Prostate gland (tissue), 2 donors: Measurements from ENCODE around the gene TMEM61. TPM values are rescaled to one million over a fixed set of nuclear protein-coding genes. Genes with fewer than 3 reads are reported as not detected.

Experiments used
- DNase-seq: peaks from one replicate; pipeline ENCODE4 v3.0.0-alpha.2; 2019; ENCODE audit warnings: low spot score
- H3K27ac ChIP-seq, 2 donors: fragments of 200-600 bp; sonication (generic); 2 replicates each; pipeline ENCODE4 v1.5.1; 2017 to 2019
- H3K27me3 ChIP-seq: fragments of 200-600 bp; sonication (generic); replicated peaks from 2 replicates; pipeline ENCODE4 v1.5.1; 2019; ENCODE audit not compliant: insufficient read depth
- H3K36me3 ChIP-seq, 2 donors: fragments of 200-600 bp; sonication (generic); 1 replicate in 1 of 2; 2 replicates in 1 of 2; pipeline versions ENCODE4 v1.5.1 to v1.8.1; 2017 to 2019
- H3K4me1 ChIP-seq: fragments of 200-600 bp; sonication (generic); replicated peaks from 2 replicates; pipeline ENCODE4 v1.5.1; 2019
- H3K4me3 ChIP-seq, 2 donors: fragments of 200-600 bp; sonication (generic); 2 replicates each; pipeline ENCODE4 v1.5.1; 2017 to 2019
- H3K9me3 ChIP-seq: fragments of 200-600 bp; sonication (generic); 2 replicates; pipeline ENCODE4 v1.5.1; 2017
- POLR2A ChIP-seq: fragments of 450-650 bp; IDR thresholded peaks from one replicate; pipeline ENCODE4 v1.6.1; 2016; ENCODE audit warnings: antibody characterized with exemption, mild to moderate bottlenecking
- POLR2AphosphoS5 ChIP-seq: sonication (generic); formaldehyde crosslinking; IDR thresholded peaks from one replicate; pipeline ENCODE4 v1.6.1; 2017; ENCODE audit warnings: antibody characterized with exemption
- WGBS: methylation state at CpG from one replicate; pipeline ENCODE4 v1.1.5; 2018; 5-methylcytosine and 5-hydroxymethylcytosine counted together
- intact Hi-C: fragments of 100-400 bp; cut with DNase I; formaldehyde crosslinking; loops from one replicate; pipeline ENCODE4 v1.14.2; 2022
- total RNA-seq, 2 donors: library from RNA; depleted of rRNA; stranded (reverse); fragments of >200 nt; gene quantifications; one replicate each; pipeline ENCODE4 v1.1.0, GENCODE V29; 2016
- TF ChIP-seq, protein P1 (sequence below), 4 experiments: fragments of 200-600 bp in 2 of 4; fragments of 450-650 bp in 2 of 4; sonication (generic) in 2 of 4; IDR thresholded peaks; 1 replicate in 3 of 4; 2 replicates in 1 of 4; pipeline ENCODE4 v1.5.1; 2016 to 2019; ENCODE audit warnings: antibody characterized with exemption in 4 of 4, mild to moderate bottlenecking in 2 of 4, moderate library complexity in 2 of 4

The TMEM61 gene
- total RNA-seq, 2 donors from 2014 or later, result 2.4 to 5.4 TPM

DNA sequence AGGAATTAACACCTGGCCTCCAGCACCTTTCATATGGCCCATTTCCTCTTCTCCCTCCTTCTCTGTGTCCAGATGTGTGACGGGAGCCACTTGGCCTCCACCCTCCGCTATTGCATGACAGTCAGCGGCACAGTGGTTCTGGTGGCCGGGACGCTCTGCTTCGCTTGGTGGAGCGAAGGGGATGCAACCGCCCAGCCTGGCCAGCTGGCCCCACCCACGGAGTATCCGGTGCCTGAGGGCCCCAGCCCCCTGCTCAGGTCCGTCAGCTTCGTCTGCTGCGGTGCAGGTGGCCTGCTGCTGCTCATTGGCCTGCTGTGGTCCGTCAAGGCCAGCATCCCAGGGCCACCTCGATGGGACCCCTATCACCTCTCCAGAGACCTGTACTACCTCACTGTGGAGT is 5.6 kb downstream of the TMEM61 start:
- intact Hi-C loops, result no loop called here
- 89% methylated on average over 15 of the region's 15 CpGs for WGBS
- no peak for TF ChIP-seq POLR2A
- TF ChIP-seq POLR2AphosphoS5, result no peak
- no peaks in the 10 kb centered on the region for H3K27me3 ChIP-seq
- H3K27ac ChIP-seq, result no peak overlapping the region
- H3K36me3 ChIP-seq, result no peaks in the 10 kb centered on the region
- no peak overlapping the region for H3K4me3 ChIP-seq
- peaks cover 3% of the 10 kb centered on the region for H3K4me1 ChIP-seq
- H3K9me3 ChIP-seq, result no peaks in the 10 kb centered on the region
- no peak for DNase-seq

DNA sequence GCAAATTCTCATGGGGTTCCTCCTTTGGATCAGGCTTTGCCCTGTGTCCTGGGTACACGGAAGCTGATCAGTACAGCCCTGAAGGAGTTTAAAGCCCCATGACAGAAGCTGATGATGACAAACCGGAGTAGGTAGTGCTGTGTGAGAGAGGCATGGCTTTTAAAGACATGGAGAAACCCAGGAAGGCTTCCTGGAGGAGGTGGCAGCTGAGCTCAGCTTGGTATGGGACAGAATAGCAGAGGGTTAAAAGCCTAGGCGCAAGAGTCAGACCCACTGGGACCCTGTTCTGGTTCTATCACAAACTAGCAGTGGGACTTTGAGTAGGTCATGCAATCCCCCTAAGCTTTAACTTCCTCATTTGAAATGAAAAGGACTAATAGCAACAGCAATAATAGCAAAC is 6.1 kb downstream of the TMEM61 start:
- intact Hi-C loops, result no loop called here
- WGBS, result 100% methylated on average over 3 of the region's 3 CpGs
- H3K27ac ChIP-seq, result no peak overlapping the region

DNA sequence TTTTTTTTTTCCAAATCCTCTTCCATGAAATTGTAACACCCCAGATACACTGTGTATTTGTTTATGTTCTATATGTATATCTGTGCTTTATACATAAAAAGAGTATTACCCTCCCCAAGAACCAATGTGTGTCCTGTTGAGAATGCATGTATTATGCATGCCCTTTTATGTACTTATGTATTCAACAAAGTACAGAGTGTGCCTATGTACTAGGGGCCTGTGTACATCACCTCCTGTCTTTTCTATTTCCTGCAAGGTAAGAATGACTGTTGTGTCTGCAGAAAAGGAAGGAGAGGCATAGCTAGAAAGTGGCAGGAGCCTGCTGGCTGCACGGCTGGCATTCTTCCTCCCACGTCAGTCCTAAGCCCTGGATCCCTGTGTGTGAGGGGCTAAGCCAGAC is 7.0 kb downstream of the TMEM61 start:
- Histone ChIP-seq H3K36me3 (no peaks in the 10 kb centered on the region), H3K27me3 (no peaks in the 10 kb centered on the region), H3K4me3 (no peak overlapping the region), H3K4me1 (peaks cover 3% of the 10 kb centered on the region), H3K9me3 (no peaks in the 10 kb centered on the region), H3K27ac (no peak overlapping the region)
- 40% methylated on average over 2 of the region's 2 CpGs for WGBS
- TF ChIP-seq, protein P1, sequence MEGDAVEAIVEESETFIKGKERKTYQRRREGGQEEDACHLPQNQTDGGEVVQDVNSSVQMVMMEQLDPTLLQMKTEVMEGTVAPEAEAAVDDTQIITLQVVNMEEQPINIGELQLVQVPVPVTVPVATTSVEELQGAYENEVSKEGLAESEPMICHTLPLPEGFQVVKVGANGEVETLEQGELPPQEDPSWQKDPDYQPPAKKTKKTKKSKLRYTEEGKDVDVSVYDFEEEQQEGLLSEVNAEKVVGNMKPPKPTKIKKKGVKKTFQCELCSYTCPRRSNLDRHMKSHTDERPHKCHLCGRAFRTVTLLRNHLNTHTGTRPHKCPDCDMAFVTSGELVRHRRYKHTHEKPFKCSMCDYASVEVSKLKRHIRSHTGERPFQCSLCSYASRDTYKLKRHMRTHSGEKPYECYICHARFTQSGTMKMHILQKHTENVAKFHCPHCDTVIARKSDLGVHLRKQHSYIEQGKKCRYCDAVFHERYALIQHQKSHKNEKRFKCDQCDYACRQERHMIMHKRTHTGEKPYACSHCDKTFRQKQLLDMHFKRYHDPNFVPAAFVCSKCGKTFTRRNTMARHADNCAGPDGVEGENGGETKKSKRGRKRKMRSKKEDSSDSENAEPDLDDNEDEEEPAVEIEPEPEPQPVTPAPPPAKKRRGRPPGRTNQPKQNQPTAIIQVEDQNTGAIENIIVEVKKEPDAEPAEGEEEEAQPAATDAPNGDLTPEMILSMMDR (IDR thresholded peaks at IDR 0.05), result no peak
- TF ChIP-seq POLR2A (no peak), POLR2AphosphoS5 (peak; percentile 64)
- DNase-seq, result no peak
- intact Hi-C loops, result no loop called here

More for the DNA sequence above, 6.1 kb downstream of the TMEM61 start:
- no peak for TF ChIP-seq POLR2AphosphoS5
- TF ChIP-seq, protein P1 (IDR thresholded peaks at IDR 0.05), result no peak
- no peak for TF ChIP-seq POLR2A
- Histone ChIP-seq H3K9me3 (no peaks in the 10 kb centered on the region), H3K27me3 (no peaks in the 10 kb centered on the region), H3K4me3 (no peak overlapping the region), H3K36me3 (no peaks in the 10 kb centered on the region), H3K4me1 (peaks cover 3% of the 10 kb centered on the region)
- DNase-seq, result no peak

DNA sequence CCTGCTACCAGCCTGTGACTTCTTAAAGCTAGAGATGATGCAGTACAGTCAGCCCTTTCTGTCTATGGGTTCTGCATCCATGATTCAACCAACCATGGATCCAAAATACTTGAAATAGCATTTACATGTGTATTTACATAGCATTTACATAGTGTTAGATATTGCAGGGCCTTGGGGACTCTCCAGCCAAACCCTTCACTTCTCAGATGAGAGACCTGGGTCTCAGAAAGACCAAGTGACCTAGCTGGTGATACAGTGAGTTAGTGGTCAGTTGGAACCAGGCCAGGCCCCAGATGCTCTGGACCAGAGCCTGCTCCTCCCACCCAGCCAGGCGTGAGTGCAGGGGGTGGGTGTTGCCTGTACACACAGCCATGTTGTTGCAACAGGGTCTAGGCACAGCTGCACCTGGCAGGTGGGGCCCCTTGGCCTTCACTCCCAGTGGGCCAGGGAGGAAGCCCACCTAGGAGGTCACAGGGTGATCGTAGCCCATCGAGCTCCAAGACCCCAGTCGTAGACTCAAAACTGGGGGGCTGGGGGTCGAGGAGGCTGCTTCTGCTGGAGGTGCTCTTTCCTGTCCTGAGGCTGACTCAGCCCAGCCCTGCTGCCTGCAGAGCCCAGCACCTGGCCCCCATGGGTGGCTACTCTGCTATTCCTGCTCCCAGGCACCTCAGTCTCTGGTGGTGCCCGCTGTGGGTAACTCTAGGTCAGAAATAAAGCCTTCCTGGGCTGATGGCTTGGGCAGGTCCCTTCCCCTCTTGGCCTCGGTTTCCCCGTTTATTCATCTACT is 7.7 kb downstream of the TMEM61 start:
- no peaks in the 10 kb centered on the region for H3K27me3 ChIP-seq
- H3K27ac ChIP-seq, result no peak overlapping the region
- TF ChIP-seq POLR2AphosphoS5 (no peak), POLR2A (no peak)
- TF ChIP-seq, protein P1 (IDR thresholded peaks at IDR 0.05), result no peak
- H3K4me1 ChIP-seq, result peaks cover 3% of the 10 kb centered on the region
- intact Hi-C loops, result no loop called here
- no peaks in the 10 kb centered on the region for H3K9me3 ChIP-seq
- no peak for DNase-seq
- no peak overlapping the region for H3K4me3 ChIP-seq
- H3K36me3 ChIP-seq, result no peaks in the 10 kb centered on the region
- 88% methylated on average over 4 of the region's 8 CpGs for WGBS

DNA sequence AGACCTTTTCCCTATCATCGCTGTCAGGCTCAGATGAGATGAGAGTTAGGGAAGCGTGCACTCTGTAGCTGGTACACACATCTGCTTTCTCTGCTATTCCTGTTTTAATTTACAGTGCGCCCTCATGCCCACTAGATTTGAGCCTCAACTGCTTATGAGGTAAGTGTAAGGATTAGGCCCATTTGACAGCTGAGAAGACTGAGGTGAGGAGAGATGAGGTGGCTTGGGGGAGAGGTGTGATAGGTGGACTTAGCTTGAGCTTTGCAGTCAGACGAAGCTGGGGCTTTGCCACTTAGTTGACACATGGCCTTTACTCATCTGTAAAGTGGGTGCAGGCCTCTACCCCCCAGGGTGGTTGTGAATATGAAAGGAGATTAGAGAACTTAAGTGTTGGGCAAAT is 8.5 kb downstream of the TMEM61 start:
- Histone ChIP-seq H3K9me3 (no peaks in the 10 kb centered on the region), H3K36me3 (no peaks in the 10 kb centered on the region), H3K27ac (no peak overlapping the region), H3K4me3 (no peak overlapping the region), H3K27me3 (no peaks in the 10 kb centered on the region), H3K4me1 (peaks cover 3% of the 10 kb centered on the region)
- 94% methylated on average over 4 of the region's 4 CpGs for WGBS
- no peak for DNase-seq
- intact Hi-C loops, result no loop called here
- TF ChIP-seq POLR2A (no peak), POLR2AphosphoS5 (no peak)
- TF ChIP-seq, protein P1 (IDR thresholded peaks at IDR 0.05), result no peak
